Measurements from ENCODE around the gene CA9.

Gene CA9

GRCh38 chr9:35651956-35652828 lies 21.5 kb upstream of the CA9 start:
- peak; percentile 23 for DNase-seq (ENCODE audit: low spot score)

- DNase-seq (ENCODE audit: low spot score) = peak; percentile 2
These were observed 20.9 kb upstream of the CA9 start for GRCh38 chr9:35652829-35653209.

- no peak for DNase-seq (ENCODE audit: low spot score)
These were observed 20.1 kb upstream of the CA9 start for GRCh38 chr9:35653611-35654010.

- peak; percentile 5 for DNase-seq (ENCODE audit: low spot score)
These were observed 17.4 kb upstream of the CA9 start for GRCh38 chr9:35656348-35656747.

- DNase-seq (ENCODE audit: low spot score) = no peak
These were observed 16.7 kb upstream of the CA9 start for GRCh38 chr9:35656831-35657545.

- peak; percentile 95 for DNase-seq (ENCODE audit: low spot score)
These were observed 16.1 kb upstream of the CA9 start, which contains the start of gene RMRP for GRCh38 chr9:35657546-35658136. TSS of gene RMRP (minus strand) at chr9:35658019.

GRCh38 chr9:35658137-35658967 lies 15.4 kb upstream of the CA9 start, which contains the start of gene CCDC107:
TSS of gene CCDC107 (plus strand) at chr9:35658292. CDS start at chr9:35658380, 88 bp downstream.
- DNase-seq (ENCODE audit: low spot score) = peak; percentile 84

GRCh38 chr9:35658968-35659220 lies 14.8 kb upstream of the CA9 start:
- no peak for DNase-seq (ENCODE audit: low spot score)

- no peak for DNase-seq (ENCODE audit: low spot score)
These were observed 14.4 kb upstream of the CA9 start for GRCh38 chr9:35659340-35659739.

- no peak for DNase-seq (ENCODE audit: low spot score)
These were observed 12.7 kb upstream of the CA9 start for GRCh38 chr9:35660966-35661415.

GRCh38 chr9:35661756-35662350 lies 11.9 kb upstream of the CA9 start:
- DNase-seq (ENCODE audit: low spot score) = no peak

- no peak for DNase-seq (ENCODE audit: low spot score)
These were observed 11.3 kb upstream of the CA9 start for GRCh38 chr9:35662437-35662836.

GRCh38 chr9:35664531-35665470 lies 8.9 kb upstream of the CA9 start, which contains the start of gene ARHGEF39:
TSS of gene ARHGEF39 (minus strand) at chr9:35665195. CDS start at chr9:35665169, 26 bp downstream.
- peak; percentile 94 for DNase-seq (ENCODE audit: low spot score)

GRCh38 chr9:35665471-35665818 lies 8.3 kb upstream of the CA9 start:
- DNase-seq (ENCODE audit: low spot score) = no peak

GRCh38 chr9:35666045-35666444 lies 7.7 kb upstream of the CA9 start:
- no peak for DNase-seq (ENCODE audit: low spot score)

GRCh38 chr9:35666549-35666948 lies 7.2 kb upstream of the CA9 start:
- DNase-seq (ENCODE audit: low spot score) = no peak

GRCh38 chr9:35667939-35668338 lies 5.8 kb upstream of the CA9 start:
- DNase-seq (ENCODE audit: low spot score) = no peak

GRCh38 chr9:35669331-35670145 lies 4.2 kb upstream of the CA9 start:
- peak; percentile 97 for DNase-seq (ENCODE audit: low spot score)

- no peak for DNase-seq (ENCODE audit: low spot score)
These were observed 265 bp downstream of the CA9 start for GRCh38 chr9:35674025-35674361.

- DNase-seq (ENCODE audit: low spot score) = no peak
These were observed 1.5 kb downstream of the CA9 start for GRCh38 chr9:35675204-35675603.
